ENCODE data around the gene ZNF135. TPM values are rescaled to one million over a fixed set of nuclear protein-coding genes. Genes with fewer than 3 reads are reported as not detected.

ZNF135 gene
- total and polyA plus RNA-seq, 4 donors, result 0.31 to 1.5 (median 0.42) TPM

GRCh38 chr19:58084596-58085347 lies 25.7 kb downstream of the ZNF135 start (continued):
- TF ChIP-seq, protein P1, sequence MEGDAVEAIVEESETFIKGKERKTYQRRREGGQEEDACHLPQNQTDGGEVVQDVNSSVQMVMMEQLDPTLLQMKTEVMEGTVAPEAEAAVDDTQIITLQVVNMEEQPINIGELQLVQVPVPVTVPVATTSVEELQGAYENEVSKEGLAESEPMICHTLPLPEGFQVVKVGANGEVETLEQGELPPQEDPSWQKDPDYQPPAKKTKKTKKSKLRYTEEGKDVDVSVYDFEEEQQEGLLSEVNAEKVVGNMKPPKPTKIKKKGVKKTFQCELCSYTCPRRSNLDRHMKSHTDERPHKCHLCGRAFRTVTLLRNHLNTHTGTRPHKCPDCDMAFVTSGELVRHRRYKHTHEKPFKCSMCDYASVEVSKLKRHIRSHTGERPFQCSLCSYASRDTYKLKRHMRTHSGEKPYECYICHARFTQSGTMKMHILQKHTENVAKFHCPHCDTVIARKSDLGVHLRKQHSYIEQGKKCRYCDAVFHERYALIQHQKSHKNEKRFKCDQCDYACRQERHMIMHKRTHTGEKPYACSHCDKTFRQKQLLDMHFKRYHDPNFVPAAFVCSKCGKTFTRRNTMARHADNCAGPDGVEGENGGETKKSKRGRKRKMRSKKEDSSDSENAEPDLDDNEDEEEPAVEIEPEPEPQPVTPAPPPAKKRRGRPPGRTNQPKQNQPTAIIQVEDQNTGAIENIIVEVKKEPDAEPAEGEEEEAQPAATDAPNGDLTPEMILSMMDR (IDR thresholded peaks at IDR 0.05; ENCODE audit: low read depth, low read length, missing input control), result no peak

DNA sequence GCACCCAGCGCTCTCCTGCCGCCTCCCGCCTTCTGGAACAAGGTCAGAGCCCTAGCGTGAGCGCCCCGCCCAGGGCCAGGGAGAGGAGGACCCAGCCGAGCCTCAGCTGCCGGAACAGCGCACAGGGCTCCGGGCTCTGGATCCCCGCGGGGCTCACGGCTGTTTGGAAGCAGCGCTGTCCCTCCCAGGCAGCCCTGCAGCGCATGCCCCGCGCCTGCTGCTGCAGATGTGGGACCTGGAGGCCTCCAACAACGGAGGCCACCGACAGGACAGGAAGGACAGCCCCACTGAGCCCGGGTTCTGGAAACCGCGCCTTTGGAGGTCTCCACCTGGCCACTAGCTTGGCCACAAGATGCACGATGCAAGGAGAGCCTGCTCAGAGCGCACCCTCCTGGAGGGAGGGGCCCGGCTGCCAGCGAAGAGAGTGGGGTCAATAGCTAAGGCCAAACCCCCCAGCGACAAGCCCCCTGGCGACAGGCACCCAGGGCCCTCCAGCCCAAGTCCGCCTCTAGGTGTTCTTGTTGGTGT lies 26.3 kb downstream of the ZNF135 start:
- Histone ChIP-seq H3K4me3 (ENCODE audit: low read depth in 1 of 3, low read length in 3 of 3) (peak overlapping the region in 2 of 3 donors; percentile 42 to 55), H3K27me3 (ENCODE audit: control insufficient read depth in 4 of 4, insufficient read depth in 4 of 4, low read length in 3 of 4) (no peaks in the 10 kb centered on the region), H3K4me1 (ENCODE audit: control insufficient read depth in 4 of 4, insufficient read depth in 4 of 4, low read length in 3 of 4) (no peaks in the 10 kb centered on the region), H3K27ac (ENCODE audit: low read depth in 1 of 2, low read length in 2 of 2) (no peak overlapping the region), H3K9ac (ENCODE audit: low read depth in 1 of 2, low read length in 2 of 2) (no peak overlapping the region), H3K9me3 (ENCODE audit: control insufficient read depth in 4 of 4, low read length in 3 of 4) (peaks cover 21 to 61% (median 57%) of the 10 kb centered on the region in 4 donors), H3K36me3 (ENCODE audit: control insufficient read depth in 4 of 4, insufficient read depth in 3 of 4, low read depth in 1 of 4, low read length in 3 of 4) (peaks cover 0 to 13% (median 0%) of the 10 kb centered on the region in 4 donors)
- DNase-seq (ENCODE audit: low spot score), result no peak
- 94% methylated on average over 29 of the region's 29 CpGs for WGBS
- TF ChIP-seq, protein P1 (IDR thresholded peaks at IDR 0.05; ENCODE audit: low read depth, low read length, missing input control), result no peak
- no peak for TF ChIP-seq RXRA (IDR thresholded peaks at IDR 0.05)
- no peak for TF ChIP-seq GABPA (IDR thresholded peaks at IDR 0.05 in 1 of 2, conservative IDR thresholded peaks at IDR 0.05 in 1 of 2)
- TF ChIP-seq HNF4G (IDR thresholded peaks at IDR 0.05), result no peak
- no peak for TF ChIP-seq MAX (IDR thresholded peaks at IDR 0.05)
- TF ChIP-seq SP1 (IDR thresholded peaks at IDR 0.05), result no peak
- TF ChIP-seq, protein P2, sequence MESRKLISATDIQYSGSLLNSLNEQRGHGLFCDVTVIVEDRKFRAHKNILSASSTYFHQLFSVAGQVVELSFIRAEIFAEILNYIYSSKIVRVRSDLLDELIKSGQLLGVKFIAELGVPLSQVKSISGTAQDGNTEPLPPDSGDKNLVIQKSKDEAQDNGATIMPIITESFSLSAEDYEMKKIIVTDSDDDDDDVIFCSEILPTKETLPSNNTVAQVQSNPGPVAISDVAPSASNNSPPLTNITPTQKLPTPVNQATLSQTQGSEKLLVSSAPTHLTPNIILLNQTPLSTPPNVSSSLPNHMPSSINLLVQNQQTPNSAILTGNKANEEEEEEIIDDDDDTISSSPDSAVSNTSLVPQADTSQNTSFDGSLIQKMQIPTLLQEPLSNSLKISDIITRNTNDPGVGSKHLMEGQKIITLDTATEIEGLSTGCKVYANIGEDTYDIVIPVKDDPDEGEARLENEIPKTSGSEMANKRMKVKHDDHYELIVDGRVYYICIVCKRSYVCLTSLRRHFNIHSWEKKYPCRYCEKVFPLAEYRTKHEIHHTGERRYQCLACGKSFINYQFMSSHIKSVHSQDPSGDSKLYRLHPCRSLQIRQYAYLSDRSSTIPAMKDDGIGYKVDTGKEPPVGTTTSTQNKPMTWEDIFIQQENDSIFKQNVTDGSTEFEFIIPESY (IDR thresholded peaks at IDR 0.05), result no peak
- TF ChIP-seq HNF4A (conservative IDR thresholded peaks at IDR 0.05), result no peak
- TF ChIP-seq FOXA1 (IDR thresholded peaks at IDR 0.05), result no peak
- TF ChIP-seq JUND (IDR thresholded peaks at IDR 0.05), result no peak
- TF ChIP-seq NR2F2 (IDR thresholded peaks at IDR 0.05), result no peak
- TF ChIP-seq FOXA2 (IDR thresholded peaks at IDR 0.05), result no peak
- no peak for TF ChIP-seq EGR1 (IDR thresholded peaks at IDR 0.05; ENCODE audit: low read depth in 2 of 2)

All from liver (tissue), 9 donors.